Ovary (tissue), 9 donors: ENCODE measurements around the gene FBXL12. TPM values are rescaled to one million over a fixed set of nuclear protein-coding genes. Genes with fewer than 3 reads are reported as not detected.

Experiments
- DNase-seq, 5 donors: peaks; one replicate each; pipeline ENCODE4 v3.0.0-alpha.2; 2019 to 2020
- H3K27ac ChIP-seq, 2 donors: fragments of 200-600 bp; one replicate each; pipeline versions ENCODE4 v1.5.1 to v1.8.0; 2019 to 2022
- H3K27me3 ChIP-seq: fragments of 200-600 bp; one replicate; pipeline ENCODE4 v1.8.0; 2022
- H3K36me3 ChIP-seq: fragments of 200-600 bp; sonication (generic); one replicate; pipeline ENCODE4 v1.5.1; 2019
- H3K4me1 ChIP-seq: one replicate; pipeline ENCODE4 v1.8.1; 2013; ENCODE audit warnings: mild to moderate bottlenecking, moderate library complexity; ENCODE audit not compliant: insufficient read depth
- H3K4me3 ChIP-seq: fragments of 200-600 bp; sonication (generic); one replicate; pipeline ENCODE4 v1.5.1; 2017
- H3K9me3 ChIP-seq, 2 donors: fragments of 200-600 bp in 1 of 2; sonication (generic) in 1 of 2; one replicate each; pipeline versions ENCODE4 v1.5.1 to v1.8.1; 2013 to 2019; ENCODE audit warnings: mild to moderate bottlenecking in 1 of 2, moderate library complexity in 1 of 2
- CTCF ChIP-seq, 3 donors: fragments of 450-650 bp in 2 of 3; fragments of 200-600 bp in 1 of 3; IDR thresholded peaks; one replicate each; pipeline versions ENCODE4 v1.5.1 to v1.8.0; 2016 to 2022; ENCODE audit warnings: antibody characterized with exemption in 3 of 3, mild to moderate bottlenecking in 1 of 3
- EP300 ChIP-seq: sonication (generic); formaldehyde crosslinking; IDR thresholded peaks from one replicate; pipeline ENCODE4 v1.6.1; 2017; ENCODE audit warnings: antibody characterized with exemption
- POLR2A ChIP-seq: fragments of 450-650 bp; IDR thresholded peaks from one replicate; pipeline ENCODE4 v1.6.1; 2017; ENCODE audit warnings: antibody characterized with exemption, mild to moderate bottlenecking, moderate library complexity
- WGBS, 3 donors: extraction: QIAGEN DNeasy Blood & Tissue Kit in 1 of 3; methylation state at CpG; one replicate each; pipeline versions ENCODE4 v1.1.5 to v1.1.7; 2013 to 2017; 5-methylcytosine and 5-hydroxymethylcytosine counted together
- intact Hi-C, 4 donors: fragments of 100-400 bp; cut with DNase I; formaldehyde crosslinking; loops; one replicate each; pipeline versions ENCODE4 v1.11.0 to v1.15.1; 2022 to 2023
- polyA plus RNA-seq, 2 donors: library from polyadenylated mRNA; stranded (reverse); fragments of 200-250 nt in 1 of 2; fragments of 350-450 nt in 1 of 2; fragmentation: Illumina TruSeq in 1 of 2; extraction: RNeasy Lipid Tissue Mini Kit (QIAGEN cat#74804) in 1 of 2; gene quantifications; one replicate each; pipeline ENCODE4 v1.2.3, GENCODE V29; 2013 to 2014
- total RNA-seq, 7 donors: library from RNA; depleted of rRNA in 2 of 7; stranded (reverse); fragments of >200 nt in 2 of 7; fragmentation: NEBNext Ultra II Directional in 3 of 7; extraction: Animal tissue kit (Norgen Biotek cat#: 25700) in 3 of 7; gene quantifications; one replicate each; pipeline versions ENCODE4 v1.1.0 to v1.2.4, GENCODE V29; 2016 to 2023
- donor health status: DM: no; HTN: no; CAD: no; lungs with moderate emphysema.
- donor health status: DM: no; HTN: no; CAD: no.
- donor health status: Bipolar disorder and iron deficiency.
- donor health status: DM: yes; HTN: yes; CAD: no.
- donor health status: DM: no; HTN: no; CAD: no.
- donor health status: DM: yes; HTN: yes; CAD: no.

The FBXL12 gene
- total and polyA plus RNA-seq, 9 donors, result 18.3 to 34.4 (median 25.2) TPM

- Histone ChIP-seq H3K27me3 (no peaks in the 10 kb centered on the region), H3K36me3 (no peaks in the 10 kb centered on the region), H3K4me3 (peak overlapping the region; percentile 87), H3K4me1 (peaks cover 1% of the 10 kb centered on the region), H3K27ac (peak overlapping the region in 1 of 2 donors; percentile 32), H3K9me3 (no peaks in the 10 kb centered on the region)
- 1 to 3% (median 2%) methylated on average over 11 to 28 of the region's 28 CpGs for WGBS, 3 donors
- TF ChIP-seq EP300 (no peak), POLR2A (no peak), CTCF (IDR thresholded peaks at IDR 0.05) (peak in 1 of 3 donors; percentile 1)
- intact Hi-C loops, result no loop called here
- no peak for DNase-seq
These were observed 16.6 kb upstream of the FBXL12 start for GRCh38 chr19:9835507-9835949.

GRCh38 chr19:9834726-9835506 is 16.0 kb upstream of the FBXL12 start, which contains the start of gene PIN1:
TSS of gene PIN1 (plus strand) at chr19:9835318. CDS start at chr19:9835345, 27 bp downstream.
- intact Hi-C loops, result no loop called here
- H3K4me1 ChIP-seq, result peaks cover 1% of the 10 kb centered on the region
- H3K27ac ChIP-seq, result peak within 1 kb of the TSS in 1 of 2 donors; percentile 55

GRCh38 chr19:9834307-9834725 is 15.4 kb upstream of the FBXL12 start:
- Histone ChIP-seq H3K36me3 (no peaks in the 10 kb centered on the region), H3K9me3 (no peaks in the 10 kb centered on the region), H3K27ac (peak overlapping the region in 1 of 2 donors; percentile 55), H3K4me1 (peaks cover 1% of the 10 kb centered on the region), H3K27me3 (no peaks in the 10 kb centered on the region), H3K4me3 (peak overlapping the region; percentile 87)
- intact Hi-C loops, result no loop called here
- no peak for DNase-seq
- TF ChIP-seq POLR2A, result no peak
- no peak for TF ChIP-seq EP300
- no peak for TF ChIP-seq CTCF (IDR thresholded peaks at IDR 0.05)
- WGBS, 3 donors, result 52 to 56% (median 54%) methylated on average over 6 of the region's 6 CpGs

More at GRCh38 chr19:9834726-9835506, 16.0 kb upstream of the FBXL12 start, which contains the start of gene PIN1:
- TF ChIP-seq POLR2A (no peak), CTCF (IDR thresholded peaks at IDR 0.05) (peak; percentile 69 to 85 (median 74))
- Histone ChIP-seq H3K36me3 (no peaks in the 10 kb centered on the region), H3K9me3 (no peaks in the 10 kb centered on the region), H3K4me3 (peak within 1 kb of the TSS; percentile 87), H3K27me3 (no peaks in the 10 kb centered on the region)
- DNase-seq, result peak; percentile 98 to 99 (median 99)
- WGBS, 3 donors, result 0 to 1% (median 0%) methylated on average over 53 to 73 of the region's 73 CpGs

- Histone ChIP-seq H3K36me3 (no peaks in the 10 kb centered on the region), H3K27ac (peak overlapping the region; percentile 46), H3K9me3 (no peaks in the 10 kb centered on the region), H3K4me3 (peak overlapping the region; percentile 98), H3K4me1 (peaks cover 11% of the 10 kb centered on the region), H3K27me3 (no peaks in the 10 kb centered on the region)
- DNase-seq, result no peak
- 19 to 31% (median 25%) methylated on average over 13 of the region's 13 CpGs for WGBS, 3 donors
- intact Hi-C loops, result no loop called here
- TF ChIP-seq POLR2A (no peak), EP300 (no peak), CTCF (IDR thresholded peaks at IDR 0.05) (no peak)
These were observed 9.7 kb upstream of the FBXL12 start for GRCh38 chr19:9828551-9829063.
